Fibroblast of the conjunctiva (primary cell): Measurements from ENCODE around the gene CLSTN3.

ENCODE experiments used
- DNase-seq: peaks from one replicate; pipeline ENCODE4 v3.0.0-alpha.2; 2010; ENCODE audit warnings: low read depth

Gene CLSTN3

DNA sequence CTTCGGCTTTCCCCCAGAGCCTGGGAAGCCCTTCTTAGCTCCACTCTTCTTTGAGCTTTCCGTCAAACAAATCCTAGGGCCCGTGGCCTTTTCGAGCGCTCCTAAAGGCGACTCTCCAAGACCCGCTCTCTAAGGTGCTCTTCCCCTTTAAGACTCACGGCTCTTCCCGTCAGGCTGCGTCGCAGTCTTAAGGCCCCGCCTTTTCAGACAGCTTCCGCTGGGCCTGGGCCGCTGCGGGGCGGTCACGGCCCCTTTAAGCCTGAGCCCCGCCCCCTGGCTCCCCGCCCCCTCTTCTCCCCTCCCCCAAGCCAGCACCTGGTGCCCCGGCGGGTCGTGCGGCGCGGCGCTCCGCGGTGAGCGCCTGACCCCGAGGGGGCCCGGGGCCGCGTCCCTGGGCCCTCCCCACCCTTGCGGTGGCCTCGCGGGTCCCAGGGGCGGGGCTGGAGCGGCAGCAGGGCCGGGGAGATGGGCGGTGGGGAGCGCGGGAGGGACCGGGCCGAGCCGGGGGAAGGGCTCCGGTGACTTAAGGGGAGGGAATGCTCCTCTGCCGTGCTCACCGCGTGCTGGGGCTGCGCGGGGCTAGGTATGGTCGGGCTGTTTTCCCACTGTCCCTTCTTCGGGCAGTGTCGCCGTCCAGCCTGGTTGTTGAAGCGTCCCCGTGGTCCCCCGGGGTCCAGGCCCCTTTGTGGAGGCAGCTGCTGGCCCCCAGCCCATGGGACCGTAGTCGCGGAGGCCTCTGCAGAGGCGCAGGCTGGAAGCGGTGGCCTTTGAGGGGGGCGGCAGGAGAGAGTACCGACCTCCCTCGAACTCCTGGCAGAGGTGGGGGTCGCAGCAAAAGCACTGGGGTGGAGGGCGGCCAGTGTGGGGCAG lies 59.5 kb downstream of the CLSTN3 start, which contains the start of gene PEX5:
Gene PEX5, plus strand, starts transcription at position 289 of the 870 bp plus-strand sequence. CDS start 692 bp downstream, outside the sequence.
- DNase-seq, result peak; percentile 90

DNA sequence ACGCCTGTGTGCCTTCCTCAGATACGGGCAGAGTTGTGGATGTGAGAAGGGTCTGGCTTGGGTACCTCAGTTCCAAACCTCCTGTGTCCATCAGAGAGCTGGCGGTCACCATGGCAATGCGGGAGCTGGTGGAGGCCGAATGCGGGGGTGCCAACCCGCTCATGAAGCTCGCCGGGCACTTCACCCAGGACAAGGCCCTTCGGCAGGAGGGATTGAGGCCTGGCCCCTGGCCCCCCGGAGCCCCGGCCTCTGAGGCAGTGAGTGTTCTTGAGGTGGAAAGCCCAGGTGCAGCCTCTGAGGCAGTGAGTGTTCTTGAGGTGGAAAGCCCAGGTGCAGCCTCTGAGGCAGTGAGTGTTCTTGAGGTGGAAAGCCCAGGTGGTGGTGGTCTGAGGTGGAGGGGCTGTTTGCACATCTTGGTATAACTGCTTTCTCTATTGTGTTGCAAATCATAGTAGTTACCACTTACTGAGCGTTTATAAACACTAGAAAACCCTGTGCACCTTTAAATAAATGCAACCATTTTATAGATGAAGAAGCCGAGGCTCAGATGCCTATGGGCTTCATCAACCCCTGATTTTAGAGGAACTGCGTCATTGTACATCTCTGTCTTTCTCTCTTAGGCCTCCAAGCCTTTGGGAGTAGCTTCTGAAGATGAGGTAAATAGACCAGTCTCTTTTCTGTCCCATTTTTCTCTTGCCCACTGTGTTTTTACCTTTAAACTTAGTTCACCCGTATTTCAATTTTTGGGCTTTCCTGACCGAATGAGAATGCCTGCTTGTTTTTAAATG lies 60.3 kb downstream of the CLSTN3 start:
- DNase-seq, result no peak

DNA sequence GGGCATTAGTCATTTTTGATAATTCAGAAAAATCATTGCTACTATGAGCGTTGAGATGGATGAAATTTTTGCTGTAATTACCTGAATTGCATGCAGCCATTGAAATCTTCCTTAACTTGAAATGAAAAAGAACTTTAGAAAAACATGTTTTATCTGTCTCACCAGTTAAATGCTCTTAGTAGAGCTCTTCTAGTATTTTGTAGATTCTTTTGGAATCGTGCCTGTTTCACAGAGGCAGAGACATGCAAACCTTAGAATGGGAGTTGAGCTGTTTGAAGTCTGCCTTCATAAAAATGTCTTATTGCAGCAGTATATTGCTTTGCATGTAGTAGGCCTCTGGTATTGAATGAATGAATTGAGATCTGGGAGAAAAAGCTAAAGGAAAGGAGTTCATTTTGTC lies 63.5 kb downstream of the CLSTN3 start:
- no peak for DNase-seq

DNA sequence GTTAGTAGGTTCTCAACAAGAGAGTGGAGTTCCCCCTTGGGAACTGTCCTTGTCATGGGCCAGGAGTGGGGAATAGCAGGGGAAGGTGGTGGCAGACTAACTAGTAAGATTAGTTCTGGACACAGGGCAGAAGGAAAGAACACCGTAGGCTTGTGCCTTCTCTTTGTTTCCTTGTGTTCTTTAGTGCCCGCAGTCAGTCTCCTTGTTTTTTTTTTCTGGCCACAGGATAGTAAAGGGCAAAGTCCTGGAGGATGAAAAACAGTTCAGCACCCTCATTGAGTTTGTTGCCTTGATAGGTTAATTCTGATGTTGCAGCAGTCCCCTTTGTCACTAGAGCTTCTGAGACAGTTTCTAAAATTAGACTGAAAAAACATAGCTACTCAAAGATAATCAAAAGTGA lies 67.7 kb downstream of the CLSTN3 start:
- DNase-seq, result no peak

DNA sequence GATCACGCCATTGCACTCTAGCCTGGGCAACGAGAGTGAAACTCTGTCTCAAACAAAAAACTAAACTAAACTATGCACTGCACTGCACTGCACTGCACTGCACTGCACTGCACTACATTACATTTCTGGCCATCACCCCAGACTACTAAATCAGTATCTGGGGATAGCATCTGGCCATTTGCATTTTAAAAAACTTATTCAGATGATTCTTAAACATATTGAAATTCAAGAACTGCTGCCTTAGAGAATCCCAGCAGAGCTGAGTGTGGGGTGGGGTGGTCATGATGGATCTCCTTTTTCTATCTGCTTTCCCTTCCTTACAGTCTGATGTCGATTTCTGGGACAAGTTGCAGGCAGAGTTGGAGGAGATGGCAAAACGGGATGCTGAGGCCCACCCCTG lies 72.9 kb downstream of the CLSTN3 start:
- no peak for DNase-seq

DNA sequence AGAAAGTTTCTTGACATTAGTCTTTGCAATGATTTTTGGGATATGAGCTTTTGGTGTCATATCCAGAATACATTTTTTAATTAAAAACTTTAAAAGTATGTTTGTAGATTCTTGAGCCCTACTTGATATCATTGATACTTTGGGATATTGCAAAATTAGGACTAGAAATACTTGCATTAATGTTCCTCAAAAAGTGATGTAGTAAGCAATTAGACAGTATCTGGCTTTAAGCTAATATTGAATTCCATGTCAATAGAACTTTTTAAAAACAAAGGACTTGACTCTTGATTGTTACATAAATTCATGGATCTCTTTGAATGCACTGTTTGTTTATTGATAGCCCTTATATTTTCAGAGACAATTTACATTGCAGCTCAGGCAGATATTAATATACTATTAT lies 74.9 kb downstream of the CLSTN3 start:
- DNase-seq, result no peak

DNA sequence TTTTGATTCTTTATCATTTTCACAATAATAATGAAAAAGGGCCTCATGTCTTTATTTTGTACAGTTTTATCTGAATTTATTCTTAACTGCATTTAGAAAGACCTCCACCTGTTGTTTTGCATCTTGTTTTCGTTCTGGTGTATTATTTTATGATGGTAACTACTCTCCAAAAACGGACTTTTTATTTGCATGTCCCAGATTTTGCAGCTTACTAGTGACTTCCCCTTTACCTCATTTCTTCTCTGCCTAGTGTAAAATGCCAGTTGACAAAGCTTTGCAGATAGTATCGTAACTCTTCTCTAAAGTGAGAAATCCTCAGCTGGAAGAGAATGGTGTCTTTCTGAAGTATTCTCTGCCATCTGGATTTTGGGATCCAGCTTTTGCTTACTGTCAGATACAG lies 76.5 kb downstream of the CLSTN3 start:
- no peak for DNase-seq

DNA sequence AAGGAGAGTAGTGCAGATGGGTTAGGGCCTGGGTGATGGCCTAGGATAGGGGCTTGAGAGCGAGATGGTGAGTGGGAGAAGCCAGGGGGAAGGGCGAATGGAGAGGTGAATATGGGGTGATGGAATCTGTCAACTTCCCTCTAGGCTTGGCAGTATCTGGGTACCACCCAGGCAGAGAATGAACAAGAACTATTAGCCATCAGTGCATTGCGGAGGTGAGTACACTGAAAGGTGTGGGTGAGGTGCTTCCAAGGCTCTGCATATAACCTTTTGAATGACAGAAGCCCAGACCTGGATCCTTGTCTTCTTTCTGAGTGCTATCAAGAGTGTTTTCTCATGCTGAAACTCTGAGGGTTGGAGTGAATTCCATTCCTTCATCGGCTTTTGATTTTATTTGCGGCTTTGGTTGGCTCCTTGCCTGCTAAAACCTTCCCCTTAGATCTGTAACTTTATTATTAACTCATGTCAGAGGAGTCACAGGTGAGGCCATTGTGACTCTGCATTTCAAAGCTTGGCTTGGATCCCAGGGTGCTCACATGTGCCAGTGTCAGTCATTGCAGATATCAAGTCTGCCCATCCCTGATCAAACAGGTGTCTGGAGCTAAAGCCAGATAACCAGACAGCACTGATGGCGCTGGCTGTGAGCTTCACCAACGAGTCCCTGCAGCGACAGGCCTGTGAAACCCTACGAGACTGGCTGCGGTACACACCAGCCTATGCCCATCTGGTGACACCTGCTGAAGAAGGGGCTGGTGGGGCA lies 77.9 kb downstream of the CLSTN3 start:
- no peak for DNase-seq
